SU-DHL-6 (cell line): Measurements from ENCODE around the gene PPP1R12B.
"Not testable (repeated sequence)": the region's sequence is repeated elsewhere in the genome, so short reads cannot be mapped to it uniquely, and the experiment has no call there.

Source experiments
- H2AFZ ChIP-seq: fragments of 200-600 bp; sonication (generic); 2 replicates; pipeline ENCODE4 v1.6.1; 2014; ENCODE audit warnings: low read depth, mild to moderate bottlenecking, moderate library complexity, mixed read lengths, antibody characterized with exemption, low read length; ENCODE audit not compliant: severe bottlenecking
- H3F3A ChIP-seq: fragments of 200-600 bp; shearing (Covaris generic); 2 replicates; pipeline ENCODE4 v1.6.0; 2016; ENCODE audit warnings: antibody characterized with exemption, mild to moderate bottlenecking; ENCODE audit not compliant: insufficient read depth
- H3K27ac ChIP-seq: fragments of 200-600 bp; sonication (generic); 2 replicates; pipeline ENCODE4 v1.5.1; 2016; ENCODE audit warnings: low read depth, mild to moderate bottlenecking, low read length, moderate library complexity, mixed read lengths
- H3K27me3 ChIP-seq: fragments of 200-600 bp; sonication (generic), shearing (Covaris generic); 2 replicates; pipeline ENCODE4 v1.6.0; 2014; ENCODE audit warnings: mild to moderate bottlenecking, low read length
- H3K36me3 ChIP-seq: fragments of 200-600 bp; sonication (generic); 2 replicates; pipeline ENCODE4 v1.6.1; 2014; ENCODE audit warnings: mild to moderate bottlenecking, low read length, mixed read lengths
- H3K4me2 ChIP-seq: fragments of 300-600, 200-600 bp; shearing (Covaris generic), sonication (generic); 2 replicates; pipeline ENCODE4 v1.6.0; 2014; ENCODE audit warnings: low read length, low read depth, mild to moderate bottlenecking; ENCODE audit not compliant: poor library complexity, severe bottlenecking
- H3K4me3 ChIP-seq: fragments of 200-600 bp; sonication (generic); 2 replicates; pipeline ENCODE4 v1.5.1; 2014; ENCODE audit warnings: antibody characterized with exemption, low read length, mild to moderate bottlenecking, mixed read lengths; ENCODE audit not compliant: insufficient read depth, poor library complexity, severe bottlenecking
- H3K79me2 ChIP-seq: fragments of 200-600 bp; sonication (generic); 2 replicates; pipeline ENCODE4 v1.6.1; 2014; ENCODE audit warnings: mild to moderate bottlenecking, low read length, moderate library complexity; ENCODE audit not compliant: insufficient read depth
- H3K9ac ChIP-seq: fragments of 200-600 bp; sonication (generic); 2 replicates; pipeline ENCODE4 v1.7.0; 2014; ENCODE audit warnings: mild to moderate bottlenecking, low read length
- H3K9me2 ChIP-seq: fragments of 200-600 bp; sonication (generic); replicated peaks from 2 replicates; pipeline ENCODE4 v1.6.1; 2014; ENCODE audit warnings: low read length; ENCODE audit not compliant: insufficient read depth
- H3K9me3 ChIP-seq: fragments of 200-600 bp; sonication (generic); 2 replicates; pipeline ENCODE4 v1.6.1; 2014; ENCODE audit warnings: low read length, mixed read lengths; ENCODE audit not compliant: insufficient read depth
- H4K20me1 ChIP-seq: fragments of 200-600 bp; sonication (generic); 2 replicates; pipeline ENCODE4 v1.6.1; 2014; ENCODE audit warnings: low read depth, mild to moderate bottlenecking, antibody characterized with exemption, low read length, moderate library complexity, mixed read lengths

The PPP1R12B gene

GRCh38 chr1:202419731-202420130 is 71.2 kb downstream of the PPP1R12B start:
- not testable (repeated sequence) for H4K20me1 ChIP-seq, H3F3A ChIP-seq, H3K9me3 ChIP-seq, H3K9ac ChIP-seq, H3K4me3 ChIP-seq, H3K27me3 ChIP-seq, H3K79me2 ChIP-seq, H3K4me2 ChIP-seq, H3K9me2 ChIP-seq, H2AFZ ChIP-seq, H3K27ac ChIP-seq, H3K36me3 ChIP-seq

- not testable (repeated sequence) for H3K27ac ChIP-seq, H3F3A ChIP-seq, H3K4me2 ChIP-seq, H3K27me3 ChIP-seq, H3K9me3 ChIP-seq, H2AFZ ChIP-seq, H3K36me3 ChIP-seq, H3K79me2 ChIP-seq, H3K9ac ChIP-seq, H4K20me1 ChIP-seq, H3K4me3 ChIP-seq, H3K9me2 ChIP-seq
Observed at GRCh38 chr1:202420422-202421094, 72.1 kb downstream of the PPP1R12B start.

- H3K27me3 ChIP-seq, H3K9me2 ChIP-seq, H2AFZ ChIP-seq, H3K9me3 ChIP-seq, H3K79me2 ChIP-seq, H3K9ac ChIP-seq, H3K27ac ChIP-seq, H3F3A ChIP-seq, H4K20me1 ChIP-seq, H3K4me3 ChIP-seq, H3K4me2 ChIP-seq, H3K36me3 ChIP-seq: not testable (repeated sequence)
Observed at GRCh38 chr1:202422709-202423108, 74.2 kb downstream of the PPP1R12B start.

- not testable (repeated sequence) for H3K27ac ChIP-seq, H4K20me1 ChIP-seq, H3K4me2 ChIP-seq, H3K36me3 ChIP-seq, H3F3A ChIP-seq, H3K9me3 ChIP-seq, H3K79me2 ChIP-seq, H2AFZ ChIP-seq, H3K4me3 ChIP-seq, H3K9me2 ChIP-seq, H3K9ac ChIP-seq, H3K27me3 ChIP-seq
Observed at GRCh38 chr1:202424260-202424659, 75.8 kb downstream of the PPP1R12B start.

- H4K20me1 ChIP-seq, H3K27me3 ChIP-seq, H3F3A ChIP-seq, H3K27ac ChIP-seq, H2AFZ ChIP-seq, H3K9me3 ChIP-seq, H3K4me3 ChIP-seq, H3K79me2 ChIP-seq, H3K9ac ChIP-seq, H3K4me2 ChIP-seq, H3K36me3 ChIP-seq, H3K9me2 ChIP-seq: not testable (repeated sequence)
Observed at GRCh38 chr1:202430111-202430510, 81.6 kb downstream of the PPP1R12B start.

GRCh38 chr1:202432338-202432737 is 83.8 kb downstream of the PPP1R12B start:
- not testable (repeated sequence) for H3K27ac ChIP-seq, H3K9me2 ChIP-seq, H3K79me2 ChIP-seq, H4K20me1 ChIP-seq, H2AFZ ChIP-seq, H3K9me3 ChIP-seq, H3K9ac ChIP-seq, H3F3A ChIP-seq, H3K4me3 ChIP-seq, H3K36me3 ChIP-seq, H3K4me2 ChIP-seq, H3K27me3 ChIP-seq
